ENCODE measurements around the gene C1orf52. TPM values are rescaled to one million over a fixed set of nuclear protein-coding genes. Genes with fewer than 3 reads are reported as not detected.

Gene C1orf52
- total and polyA plus RNA-seq, 8 donors: 8.0 to 16.7 (median 10.2) TPM

GRCh38 chr1:85289848-85290335, 30.4 kb upstream of the C1orf52 start:
- intact Hi-C loops (cut with DNase I): no loop called here
- H3K36me3 ChIP-seq: no peaks in the 10 kb centered on the region
- no peak overlapping the region for H3K27ac ChIP-seq
- H3K4me1 ChIP-seq: no peaks in the 10 kb centered on the region
- TF ChIP-seq, protein P1, sequence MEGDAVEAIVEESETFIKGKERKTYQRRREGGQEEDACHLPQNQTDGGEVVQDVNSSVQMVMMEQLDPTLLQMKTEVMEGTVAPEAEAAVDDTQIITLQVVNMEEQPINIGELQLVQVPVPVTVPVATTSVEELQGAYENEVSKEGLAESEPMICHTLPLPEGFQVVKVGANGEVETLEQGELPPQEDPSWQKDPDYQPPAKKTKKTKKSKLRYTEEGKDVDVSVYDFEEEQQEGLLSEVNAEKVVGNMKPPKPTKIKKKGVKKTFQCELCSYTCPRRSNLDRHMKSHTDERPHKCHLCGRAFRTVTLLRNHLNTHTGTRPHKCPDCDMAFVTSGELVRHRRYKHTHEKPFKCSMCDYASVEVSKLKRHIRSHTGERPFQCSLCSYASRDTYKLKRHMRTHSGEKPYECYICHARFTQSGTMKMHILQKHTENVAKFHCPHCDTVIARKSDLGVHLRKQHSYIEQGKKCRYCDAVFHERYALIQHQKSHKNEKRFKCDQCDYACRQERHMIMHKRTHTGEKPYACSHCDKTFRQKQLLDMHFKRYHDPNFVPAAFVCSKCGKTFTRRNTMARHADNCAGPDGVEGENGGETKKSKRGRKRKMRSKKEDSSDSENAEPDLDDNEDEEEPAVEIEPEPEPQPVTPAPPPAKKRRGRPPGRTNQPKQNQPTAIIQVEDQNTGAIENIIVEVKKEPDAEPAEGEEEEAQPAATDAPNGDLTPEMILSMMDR (IDR thresholded peaks at IDR 0.05): no peak
- no peak overlapping the region for H3K4me3 ChIP-seq
- no peaks in the 10 kb centered on the region for H3K27me3 ChIP-seq
- 86 to 94% methylated on average over 4 of the region's 4 CpGs for WGBS, 2 donors
- H3K9me3 ChIP-seq: no peaks in the 10 kb centered on the region
- DNase-seq: no peak
- no peak for FAIRE-seq
- no peak for ATAC-seq

DNA sequence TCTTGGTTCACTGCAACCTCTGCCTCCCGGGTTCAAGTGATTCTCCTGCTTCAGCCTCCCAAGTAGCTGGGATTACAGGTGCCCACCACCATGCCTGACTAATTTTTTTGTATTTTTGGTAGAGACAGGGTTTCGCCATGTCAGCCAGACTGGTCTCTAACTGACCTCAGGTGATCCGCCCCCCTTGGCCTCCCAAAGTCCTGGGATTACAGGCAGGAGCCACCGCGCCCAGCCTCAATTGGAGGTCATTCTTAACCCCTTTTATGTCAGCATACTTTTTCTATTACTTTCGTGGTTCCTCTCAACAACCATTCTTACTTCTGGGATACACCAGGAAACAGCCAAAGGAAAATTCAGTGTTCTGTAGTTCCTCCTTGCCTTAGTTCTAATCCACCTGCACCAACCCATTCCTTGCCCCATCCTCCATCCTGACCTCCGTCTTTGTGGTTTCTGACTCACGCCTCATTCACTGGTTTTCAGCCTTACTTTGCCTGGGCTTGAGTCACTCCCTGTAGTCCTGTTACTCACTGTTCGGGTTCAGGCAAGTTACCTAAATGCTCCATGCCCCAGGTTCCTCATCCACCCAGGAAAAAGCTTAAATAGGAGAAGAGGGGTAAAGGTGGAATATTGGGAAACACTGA, 29.9 kb upstream of the C1orf52 start:
- peak in 2 of 4 donors; percentile 55 to 64 for ATAC-seq
- DNase-seq: no peak
- no peak overlapping the region for H3K27ac ChIP-seq
- no peaks in the 10 kb centered on the region for H3K9me3 ChIP-seq
- TF ChIP-seq, protein P1 (IDR thresholded peaks at IDR 0.05): no peak
- no peaks in the 10 kb centered on the region for H3K27me3 ChIP-seq
- 86 to 93% methylated on average over 9 of the region's 9 CpGs for WGBS, 2 donors
- no peak for FAIRE-seq
- no peaks in the 10 kb centered on the region for H3K4me1 ChIP-seq
- no peaks in the 10 kb centered on the region for H3K36me3 ChIP-seq
- intact Hi-C loops (cut with DNase I): no loop called here
- H3K4me3 ChIP-seq: no peak overlapping the region

GRCh38 chr1:85284202-85284601, 24.7 kb upstream of the C1orf52 start:
- Histone ChIP-seq H3K36me3 (no peaks in the 10 kb centered on the region), H3K4me1 (no peaks in the 10 kb centered on the region), H3K4me3 (no peak overlapping the region), H3K27ac (no peak overlapping the region), H3K27me3 (no peaks in the 10 kb centered on the region), H3K9me3 (no peaks in the 10 kb centered on the region)
- intact Hi-C loops (cut with DNase I): no loop called here
- no peak for DNase-seq
- FAIRE-seq: no peak
- WGBS, 2 donors: 83% methylated on average over 2 of the region's 2 CpGs
- ATAC-seq: no peak
- TF ChIP-seq, protein P1 (IDR thresholded peaks at IDR 0.05): no peak

DNA sequence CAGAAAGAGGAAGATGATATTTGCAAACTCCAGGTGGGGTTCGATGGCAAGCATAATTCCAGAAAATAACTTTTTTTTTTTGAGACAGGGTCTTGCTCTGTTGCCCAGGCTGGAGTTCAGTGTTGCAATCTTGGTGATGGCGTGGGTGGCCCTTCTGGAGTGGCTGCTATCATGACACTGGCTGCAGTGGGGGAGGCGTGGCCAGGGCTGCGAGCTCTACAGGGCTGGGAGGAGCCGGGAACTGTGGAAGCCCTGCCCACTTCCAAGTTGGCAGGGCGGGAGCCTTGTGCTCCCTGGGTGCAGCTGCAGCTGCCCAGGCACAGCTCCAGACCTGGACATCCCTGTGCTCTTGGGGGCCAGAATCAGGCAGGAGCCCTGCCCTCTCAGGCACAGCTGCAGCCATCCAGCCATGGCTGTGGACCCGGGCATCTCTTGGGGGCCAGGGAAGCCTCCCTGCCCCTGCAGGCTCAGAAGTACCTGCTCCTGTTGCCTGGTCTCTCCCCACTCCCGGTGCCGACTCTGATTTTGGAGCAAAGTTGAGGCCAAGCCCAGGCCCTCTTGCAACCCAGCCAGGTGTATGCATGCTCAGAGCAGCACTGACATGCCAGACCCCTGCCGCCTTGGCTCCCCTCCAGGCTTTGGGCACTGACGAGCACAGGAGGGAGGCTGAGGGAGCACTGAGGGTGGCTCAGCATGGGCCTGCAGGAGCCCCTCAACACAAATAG, 24.2 kb upstream of the C1orf52 start:
- ATAC-seq (peak; percentile 76 to 96 (median 92)), FAIRE-seq (no peak), DNase-seq (peak; percentile 70 to 84 (median 74))
- Histone ChIP-seq H3K4me3 (no peak overlapping the region), H3K27me3 (no peaks in the 10 kb centered on the region), H3K9me3 (no peaks in the 10 kb centered on the region), H3K36me3 (no peaks in the 10 kb centered on the region), H3K4me1 (no peaks in the 10 kb centered on the region), H3K27ac (no peak overlapping the region)
- intact Hi-C loops (cut with DNase I): no loop called here
- TF ChIP-seq, protein P1 (IDR thresholded peaks at IDR 0.05): no peak
- WGBS, 2 donors: 57 to 62% methylated on average over 11 of the region's 11 CpGs

DNA sequence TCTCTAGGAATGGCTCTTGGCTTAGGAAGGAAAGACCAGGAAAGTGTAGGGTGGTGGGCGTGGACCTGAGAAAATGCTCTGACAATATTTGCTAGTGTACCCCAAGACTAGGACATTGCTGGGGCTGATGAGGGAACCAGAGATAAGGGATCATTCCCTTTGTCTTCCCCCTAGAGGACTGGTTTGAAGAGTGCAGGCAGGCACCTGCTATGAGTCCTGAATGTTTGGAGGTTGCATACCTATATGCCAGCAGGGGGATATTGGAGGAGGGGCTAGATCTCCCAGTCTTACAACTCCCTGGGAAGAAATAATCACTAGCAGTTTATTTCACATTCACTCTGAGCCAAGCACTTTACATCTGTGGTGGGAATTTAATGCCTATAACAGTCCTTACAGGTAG, 23.0 kb upstream of the C1orf52 start:
- FAIRE-seq: no peak
- no peak for DNase-seq

More for the DNA sequence above, 23.0 kb upstream of the C1orf52 start:
- no peaks in the 10 kb centered on the region for H3K27me3 ChIP-seq
- TF ChIP-seq, protein P1 (IDR thresholded peaks at IDR 0.05): no peak
- ATAC-seq: no peak
- no peak overlapping the region for H3K27ac ChIP-seq
- no peak overlapping the region for H3K4me3 ChIP-seq
- intact Hi-C loops (cut with DNase I): no loop called here
- WGBS, 2 donors: 88 to 90% methylated on average over 1 of the region's 1 CpG
- H3K36me3 ChIP-seq: no peaks in the 10 kb centered on the region
- H3K9me3 ChIP-seq: no peaks in the 10 kb centered on the region
- H3K4me1 ChIP-seq: no peaks in the 10 kb centered on the region

Data from pancreas (tissue), 10 donors.